ENCODE results near the gene VAV3.

DNA sequence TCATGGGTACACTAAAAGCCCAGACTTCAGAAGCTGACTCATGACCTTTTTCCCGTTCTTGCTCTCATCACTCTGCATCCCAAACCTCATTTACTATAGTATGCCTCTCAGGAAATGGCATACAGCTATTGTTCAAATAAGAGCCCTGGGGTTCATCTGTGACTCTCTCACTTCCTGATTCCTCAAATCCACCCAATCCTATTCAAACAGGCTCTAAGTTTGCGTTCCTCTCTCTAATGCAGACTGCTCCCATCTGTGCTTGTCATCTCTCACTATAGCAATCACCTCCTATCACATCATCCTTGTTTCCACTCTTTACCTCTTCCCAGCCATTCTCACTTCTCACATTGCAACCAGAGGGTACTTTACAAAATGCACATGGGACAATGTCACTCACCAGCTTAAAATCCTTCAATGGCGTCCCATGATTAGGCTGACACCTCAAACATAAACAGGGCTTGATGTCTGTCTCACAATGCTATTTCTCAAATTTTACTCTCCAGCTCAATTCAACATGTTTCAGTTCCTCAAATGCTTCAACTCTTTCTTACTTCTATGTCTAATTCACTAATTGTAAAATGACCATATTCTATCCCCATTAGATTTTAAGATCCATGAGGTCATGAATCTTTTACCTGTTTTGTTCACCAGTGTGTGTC lies 415.7 kb downstream of the VAV3 start:
- TF ChIP-seq, protein P1, sequence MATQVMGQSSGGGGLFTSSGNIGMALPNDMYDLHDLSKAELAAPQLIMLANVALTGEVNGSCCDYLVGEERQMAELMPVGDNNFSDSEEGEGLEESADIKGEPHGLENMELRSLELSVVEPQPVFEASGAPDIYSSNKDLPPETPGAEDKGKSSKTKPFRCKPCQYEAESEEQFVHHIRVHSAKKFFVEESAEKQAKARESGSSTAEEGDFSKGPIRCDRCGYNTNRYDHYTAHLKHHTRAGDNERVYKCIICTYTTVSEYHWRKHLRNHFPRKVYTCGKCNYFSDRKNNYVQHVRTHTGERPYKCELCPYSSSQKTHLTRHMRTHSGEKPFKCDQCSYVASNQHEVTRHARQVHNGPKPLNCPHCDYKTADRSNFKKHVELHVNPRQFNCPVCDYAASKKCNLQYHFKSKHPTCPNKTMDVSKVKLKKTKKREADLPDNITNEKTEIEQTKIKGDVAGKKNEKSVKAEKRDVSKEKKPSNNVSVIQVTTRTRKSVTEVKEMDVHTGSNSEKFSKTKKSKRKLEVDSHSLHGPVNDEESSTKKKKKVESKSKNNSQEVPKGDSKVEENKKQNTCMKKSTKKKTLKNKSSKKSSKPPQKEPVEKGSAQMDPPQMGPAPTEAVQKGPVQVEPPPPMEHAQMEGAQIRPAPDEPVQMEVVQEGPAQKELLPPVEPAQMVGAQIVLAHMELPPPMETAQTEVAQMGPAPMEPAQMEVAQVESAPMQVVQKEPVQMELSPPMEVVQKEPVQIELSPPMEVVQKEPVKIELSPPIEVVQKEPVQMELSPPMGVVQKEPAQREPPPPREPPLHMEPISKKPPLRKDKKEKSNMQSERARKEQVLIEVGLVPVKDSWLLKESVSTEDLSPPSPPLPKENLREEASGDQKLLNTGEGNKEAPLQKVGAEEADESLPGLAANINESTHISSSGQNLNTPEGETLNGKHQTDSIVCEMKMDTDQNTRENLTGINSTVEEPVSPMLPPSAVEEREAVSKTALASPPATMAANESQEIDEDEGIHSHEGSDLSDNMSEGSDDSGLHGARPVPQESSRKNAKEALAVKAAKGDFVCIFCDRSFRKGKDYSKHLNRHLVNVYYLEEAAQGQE (IDR thresholded peaks at IDR 0.05; ENCODE audit: borderline replicate concordance in 1 of 2, low read depth in 1 of 2, low read length in 2 of 2), result no peak
- TF ChIP-seq ZFP37 (CRISPR knock-in tag; IDR thresholded peaks at IDR 0.05; ENCODE audit: borderline replicate concordance), result no peak
- TF ChIP-seq CREM (IDR thresholded peaks at IDR 0.05), result no peak
- no peak for TF ChIP-seq CREM (CRISPR knock-in tag; IDR thresholded peaks at IDR 0.05)
